Fibroblast of mammary gland (primary cell): Measurements from ENCODE around the gene RFX2.
"Not testable (repeated sequence)": the region's sequence is repeated elsewhere in the genome, so short reads cannot be mapped to it uniquely, and the experiment has no call there.

Experiments
- DNase-seq: peaks from one replicate; pipeline ENCODE4 v3.0.0-alpha.2; 2010; ENCODE audit warnings: low read depth
- H3K4me3 ChIP-seq: 2 replicates; pipeline ENCODE4 v1.5.1; 2011; ENCODE audit warnings: low read depth, mild to moderate bottlenecking, low read length, moderate library complexity; ENCODE audit not compliant: control insufficient read depth
- TF ChIP-seq, protein P1 (sequence below): conservative IDR thresholded peaks from 2 replicates; pipeline ENCODE4 v1.5.1; 2011; ENCODE audit warnings: low read depth, low read length, inconsistent platforms; ENCODE audit not compliant: control insufficient read depth, insufficient read depth

Gene RFX2

DNA sequence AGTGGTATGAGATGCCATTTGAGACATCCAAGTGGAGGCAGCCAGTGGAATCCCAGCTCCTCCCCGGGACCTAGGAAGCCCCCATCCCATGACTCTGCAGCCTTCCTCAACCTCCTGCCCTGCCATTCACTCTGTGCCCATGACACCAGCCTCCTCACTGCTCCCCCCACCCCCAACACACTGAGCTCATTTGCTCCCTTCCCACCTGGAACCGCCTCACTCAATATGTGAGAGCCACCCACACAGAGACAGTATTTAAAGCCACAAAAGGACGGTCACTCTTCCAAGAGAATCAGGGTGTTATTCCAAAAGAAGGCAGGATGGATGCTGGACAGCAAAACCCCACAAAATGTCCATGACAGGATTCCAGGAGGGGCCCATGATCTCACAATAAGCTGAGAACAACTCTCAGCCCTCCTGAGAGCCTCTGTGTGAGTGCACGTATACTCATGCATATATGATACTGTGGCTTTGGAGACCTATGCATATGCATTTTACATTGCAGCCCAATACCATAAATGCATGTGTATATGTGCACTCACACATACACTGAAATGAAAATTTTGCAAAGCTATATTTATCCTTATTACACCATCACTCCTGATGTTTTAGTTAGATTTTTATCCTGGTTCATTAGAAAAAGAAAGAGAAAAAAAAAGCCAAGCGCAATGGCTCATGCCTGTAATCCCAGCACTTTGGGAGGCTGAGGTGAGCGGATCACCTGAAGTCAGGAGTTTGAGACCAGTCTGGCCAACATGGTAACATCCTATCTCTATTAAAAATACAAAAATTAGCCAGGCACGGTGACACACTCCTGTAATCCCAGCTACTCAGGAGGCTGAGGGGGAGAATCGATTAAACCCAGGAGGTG is 121.5 kb downstream of the RFX2 start:
- no peak overlapping the region for H3K4me3 ChIP-seq
- TF ChIP-seq, protein P1, sequence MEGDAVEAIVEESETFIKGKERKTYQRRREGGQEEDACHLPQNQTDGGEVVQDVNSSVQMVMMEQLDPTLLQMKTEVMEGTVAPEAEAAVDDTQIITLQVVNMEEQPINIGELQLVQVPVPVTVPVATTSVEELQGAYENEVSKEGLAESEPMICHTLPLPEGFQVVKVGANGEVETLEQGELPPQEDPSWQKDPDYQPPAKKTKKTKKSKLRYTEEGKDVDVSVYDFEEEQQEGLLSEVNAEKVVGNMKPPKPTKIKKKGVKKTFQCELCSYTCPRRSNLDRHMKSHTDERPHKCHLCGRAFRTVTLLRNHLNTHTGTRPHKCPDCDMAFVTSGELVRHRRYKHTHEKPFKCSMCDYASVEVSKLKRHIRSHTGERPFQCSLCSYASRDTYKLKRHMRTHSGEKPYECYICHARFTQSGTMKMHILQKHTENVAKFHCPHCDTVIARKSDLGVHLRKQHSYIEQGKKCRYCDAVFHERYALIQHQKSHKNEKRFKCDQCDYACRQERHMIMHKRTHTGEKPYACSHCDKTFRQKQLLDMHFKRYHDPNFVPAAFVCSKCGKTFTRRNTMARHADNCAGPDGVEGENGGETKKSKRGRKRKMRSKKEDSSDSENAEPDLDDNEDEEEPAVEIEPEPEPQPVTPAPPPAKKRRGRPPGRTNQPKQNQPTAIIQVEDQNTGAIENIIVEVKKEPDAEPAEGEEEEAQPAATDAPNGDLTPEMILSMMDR: no peak
- DNase-seq: no peak

DNA sequence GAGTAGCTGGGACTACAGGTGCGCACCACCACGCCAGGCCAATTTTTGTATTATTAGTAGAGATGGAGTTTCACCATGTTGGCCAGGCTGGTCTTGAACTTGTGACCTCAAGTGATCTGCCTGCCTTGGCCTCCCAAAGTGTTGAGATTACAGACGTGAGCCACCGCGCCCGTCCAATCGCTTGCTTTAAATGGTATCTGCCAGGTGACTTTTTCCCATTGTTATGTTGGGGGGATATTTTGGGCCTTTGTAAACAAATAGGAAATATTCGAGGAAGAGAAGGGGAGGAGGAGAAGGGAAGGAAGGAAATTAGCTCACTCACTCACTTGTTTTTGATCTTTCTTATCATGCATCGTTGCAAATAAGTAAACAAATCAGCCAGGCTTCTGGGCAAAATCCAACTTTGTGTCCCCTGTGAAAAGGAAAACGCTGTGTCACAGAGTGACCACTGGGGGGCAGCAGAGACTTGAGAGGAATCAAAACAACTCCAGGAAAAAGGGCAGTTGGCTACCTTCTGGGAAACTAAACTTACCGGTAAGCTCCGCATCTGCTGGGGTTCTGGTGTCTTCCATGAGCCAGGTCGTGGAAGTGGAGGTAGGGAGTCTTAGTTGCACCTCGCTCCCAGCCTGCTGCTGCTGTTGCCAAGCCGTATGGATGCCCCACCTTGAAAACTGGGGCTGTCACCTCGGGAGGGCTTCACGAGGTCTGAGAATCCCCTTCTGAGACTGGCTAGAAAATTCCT is 123.1 kb downstream of the RFX2 start:
- TF ChIP-seq, protein P1: peak; percentile 97
- peak overlapping the region; percentile 39 for H3K4me3 ChIP-seq
- DNase-seq: peak; percentile 82

- not testable (repeated sequence) for DNase-seq
Measured at GRCh38 chr19:5985837-5986236, 124.5 kb downstream of the RFX2 start.

DNA sequence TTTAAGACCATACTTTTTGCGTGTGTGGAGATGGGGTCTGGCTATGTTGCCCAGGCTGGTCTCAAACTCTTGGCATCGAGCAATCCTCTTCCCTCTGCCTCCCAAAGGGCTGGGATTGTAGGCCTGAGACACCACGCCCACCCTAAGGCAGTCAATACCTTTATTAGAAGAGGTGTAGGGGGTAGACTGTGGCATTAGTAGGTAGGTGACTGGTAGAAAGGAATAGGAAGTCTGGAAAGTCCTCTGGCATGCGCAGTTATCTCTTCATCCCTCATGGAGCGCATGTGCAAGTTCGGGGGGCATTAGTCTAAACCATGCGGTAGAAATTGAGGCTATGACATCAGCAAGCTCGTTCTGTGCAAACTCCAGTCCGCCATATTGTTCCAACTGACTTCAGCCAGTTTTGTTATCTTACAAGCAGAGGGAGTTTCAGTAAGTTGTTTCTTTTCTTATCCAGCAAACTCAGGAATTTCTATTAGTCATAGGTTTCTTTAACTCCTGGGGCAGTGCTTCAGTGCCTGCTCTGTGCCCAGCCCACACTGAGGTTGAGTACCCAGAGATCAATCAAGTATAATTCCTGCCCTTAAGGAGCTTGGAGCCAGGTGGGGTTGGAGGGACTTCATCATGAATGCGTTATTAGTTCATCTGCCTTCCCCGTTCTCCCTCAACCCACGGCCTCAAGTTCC is 125.1 kb downstream of the RFX2 start:
- H3K4me3 ChIP-seq: no peak overlapping the region
- DNase-seq: peak; percentile 26
- TF ChIP-seq, protein P1: no peak

More at GRCh38 chr19:5985837-5986236, 124.5 kb downstream of the RFX2 start:
- not testable (repeated sequence) for H3K4me3 ChIP-seq

DNA sequence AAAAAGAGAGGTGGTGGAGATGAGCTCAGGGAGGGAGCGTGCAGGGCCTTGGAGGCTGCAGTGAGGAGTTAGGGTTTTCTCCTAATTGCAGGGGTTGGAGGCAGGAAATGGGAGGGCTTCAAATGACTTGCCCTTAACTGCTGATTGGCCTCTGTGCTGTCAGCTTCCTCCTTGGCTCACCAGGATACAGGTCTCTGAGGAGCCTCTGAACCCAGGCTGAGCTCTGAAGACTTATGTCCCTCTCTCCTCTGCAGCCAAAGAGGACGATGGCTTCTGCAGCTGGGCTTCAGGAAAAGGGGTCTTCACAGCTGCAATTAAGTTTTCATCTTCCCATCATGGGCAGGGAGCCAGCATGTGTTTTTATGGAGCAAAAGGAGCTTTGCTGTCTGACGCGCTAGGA is 125.7 kb downstream of the RFX2 start:
- TF ChIP-seq, protein P1: no peak
- H3K4me3 ChIP-seq: no peak overlapping the region
- no peak for DNase-seq

DNA sequence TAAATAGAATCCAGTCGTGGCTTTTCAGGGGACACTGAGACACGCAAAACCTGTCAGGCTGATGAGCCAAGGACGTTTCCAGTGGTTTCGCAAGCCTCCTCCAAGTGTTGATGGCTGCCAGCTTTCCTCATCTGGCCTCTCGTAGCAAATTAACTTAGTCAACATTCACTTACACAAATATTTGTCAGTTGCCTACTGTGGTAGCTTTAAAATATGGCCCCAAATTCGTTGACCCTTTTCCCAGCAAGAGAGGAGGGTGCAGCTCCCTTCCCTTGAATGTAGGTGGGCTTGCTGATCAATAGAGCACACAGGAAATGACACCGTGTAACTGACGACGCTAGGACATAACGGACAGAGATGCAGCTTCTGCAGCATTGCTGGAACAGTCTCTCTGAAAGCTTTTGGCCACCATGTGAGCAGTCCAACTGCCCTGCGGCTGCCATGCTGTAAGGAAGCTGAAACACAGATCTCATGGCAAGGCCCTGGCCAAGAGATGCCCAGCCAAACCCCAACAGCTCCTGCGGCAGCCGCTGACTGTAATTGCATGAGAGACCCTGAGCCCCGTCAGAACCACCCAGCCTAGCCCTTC is 126.8 kb downstream of the RFX2 start:
- H3K4me3 ChIP-seq: no peak overlapping the region
- DNase-seq: peak; percentile 42

More for the DNA sequence above, 126.8 kb downstream of the RFX2 start:
- TF ChIP-seq, protein P1: no peak
